H1 (cell line): ENCODE data around the gene TMEM273. TPM values are rescaled to one million over a fixed set of nuclear protein-coding genes. Genes with fewer than 3 reads are reported as not detected.

ENCODE experiments used
- CTCF ChIA-PET: fragments of 300-600 bp; sonication (Branson Sonifier 250); formaldehyde crosslinking; loops from one replicate; lab custom pipeline; 2021; ENCODE audit not compliant: partially characterized antibody; lab: Charles Lee
- POLR2A ChIA-PET: fragments of 300-600 bp; sonication (Branson Sonifier 250); formaldehyde crosslinking; loops from one replicate; lab custom pipeline; 2021; ENCODE audit warnings: inconsistent platforms; ENCODE audit not compliant: partially characterized antibody; lab: Charles Lee
- DNase-seq, 2 experiments: peaks; one replicate each; pipeline versions ENCODE4 v3.0.0 to v3.0.0-alpha.2; 2010 to 2022; ENCODE audit warnings: low spot score in 2 of 2, low read depth in 1 of 2, mixed read lengths in 1 of 2
- FAIRE-seq: peaks from 2 replicates; lab custom pipeline; 2011; peaks lifted over from hg19 to GRCh38; lab: Jason Lieb, UNC
- H2AFZ ChIP-seq: 2 replicates; pipeline ENCODE4 v1.8.1; 2012; ENCODE audit warnings: low read length, inconsistent platforms
- H2AK5ac ChIP-seq: 2 replicates; pipeline ENCODE4 v1.6.1; 2013; ENCODE audit warnings: low read depth, low read length
- H2BK120ac ChIP-seq: replicated peaks from 2 replicates; pipeline ENCODE3; 2013; ENCODE audit warnings: low read depth, low read length, inconsistent platforms
- H2BK12ac ChIP-seq: 2 replicates; pipeline ENCODE4 v1.6.1; 2013; ENCODE audit warnings: low read depth, low read length
- H2BK15ac ChIP-seq: 2 replicates; pipeline ENCODE4 v1.6.1; 2013; ENCODE audit warnings: low read length
- H2BK20ac ChIP-seq: 2 replicates; pipeline ENCODE4 v1.6.1; 2013; ENCODE audit warnings: low read length
- H2BK5ac ChIP-seq: 2 replicates; pipeline ENCODE4 v1.6.1; 2013; ENCODE audit warnings: low read depth, low read length
- H3K14ac ChIP-seq: 2 replicates; pipeline ENCODE4 v1.6.1; 2013; ENCODE audit warnings: inconsistent platforms; ENCODE audit not compliant: insufficient read length
- H3K18ac ChIP-seq: 2 replicates; pipeline ENCODE4 v1.6.1; 2013; ENCODE audit warnings: low read length; ENCODE audit errors: extremely low read depth
- H3K23ac ChIP-seq: 2 replicates; pipeline ENCODE4 v1.6.1; 2013; ENCODE audit warnings: inconsistent platforms; ENCODE audit not compliant: insufficient read length
- H3K23me2 ChIP-seq: 2 replicates; pipeline ENCODE4 v1.6.1; 2013; ENCODE audit warnings: low read depth, low read length
- H3K27ac ChIP-seq: 2 replicates; pipeline ENCODE4 v1.6.1; 2011; ENCODE audit warnings: low read depth, low read length, inconsistent platforms
- H3K27me3 ChIP-seq, 4 experiments: replicated peaks in 1 of 4; 1 replicate in 1 of 4; 2 replicates in 3 of 4; pipeline versions ENCODE4 v1.6.1 to v1.8.1; 2011 to 2013; ENCODE audit warnings: low read length in 3 of 4, mild to moderate bottlenecking in 3 of 4, inconsistent platforms in 2 of 4, mixed read lengths in 2 of 4, moderate library complexity in 1 of 4; ENCODE audit not compliant: control insufficient read depth in 3 of 4, insufficient read depth in 3 of 4; ENCODE audit errors: extremely low read depth in 1 of 4
- H3K36me3 ChIP-seq, 4 experiments: 2 replicates each; pipeline versions ENCODE4 v1.6.1 to v1.8.1; 2011 to 2013; ENCODE audit warnings: mild to moderate bottlenecking in 4 of 4, low read length in 3 of 4, moderate library complexity in 2 of 4, control low read depth in 1 of 4, inconsistent platforms in 1 of 4; ENCODE audit not compliant: insufficient read depth in 4 of 4, control insufficient read depth in 2 of 4
- H3K4ac ChIP-seq: replicated peaks from 2 replicates; pipeline ENCODE3; 2013; ENCODE audit warnings: low read length, low read depth, mixed read lengths, inconsistent platforms; ENCODE audit not compliant: insufficient read length
- H3K4me1 ChIP-seq, 4 experiments: replicated peaks in 1 of 4; 1 replicate in 1 of 4; 2 replicates in 3 of 4; pipeline versions ENCODE4 v1.6.1 to v1.8.1; 2011 to 2013; ENCODE audit warnings: low read length in 3 of 4, inconsistent platforms in 2 of 4, mixed read lengths in 1 of 4; ENCODE audit not compliant: insufficient read depth in 4 of 4, control insufficient read depth in 3 of 4
- H3K4me2 ChIP-seq, 2 experiments: 2 replicates each; pipeline versions ENCODE4 v1.6.1 to v1.8.1; 2011 to 2013; ENCODE audit warnings: low read depth in 2 of 2, low read length in 2 of 2, control low read depth in 1 of 2, inconsistent platforms in 1 of 2, mild to moderate bottlenecking in 1 of 2; ENCODE audit not compliant: insufficient read depth in 1 of 2
- H3K4me3 ChIP-seq, 4 experiments: fragments of 200-600, 300-600 bp in 1 of 4; sonication (generic), shearing (Covaris generic), sonication (Bioruptor Twin) in 1 of 4; 2 replicates each; pipeline versions ENCODE4 v1.5.1 to v1.8.1; 2011 to 2016; ENCODE audit warnings: low read length in 4 of 4, low read depth in 3 of 4, control low read depth in 2 of 4, inconsistent platforms in 2 of 4, mild to moderate bottlenecking in 2 of 4, mixed read lengths in 1 of 4, moderate library complexity in 1 of 4; ENCODE audit not compliant: insufficient read depth in 2 of 4; ENCODE audit errors: extremely low read depth in 1 of 4
- H3K56ac ChIP-seq: replicated peaks from 2 replicates; pipeline ENCODE3; 2013; ENCODE audit warnings: low read depth, mild to moderate bottlenecking, mixed read lengths, low read length, inconsistent platforms; ENCODE audit not compliant: insufficient read length
- H3K79me1 ChIP-seq: 2 replicates; pipeline ENCODE4 v1.6.1; 2013; ENCODE audit warnings: low read depth, low read length, control low read depth
- H3K79me2 ChIP-seq, 2 experiments: 2 replicates each; pipeline versions ENCODE4 v1.6.1 to v1.8.1; 2012 to 2013; ENCODE audit warnings: low read length in 2 of 2, mild to moderate bottlenecking in 2 of 2, inconsistent platforms in 1 of 2; ENCODE audit not compliant: insufficient read depth in 2 of 2, control insufficient read depth in 1 of 2
- H3K9ac ChIP-seq, 4 experiments: replicated peaks in 1 of 4; 1 replicate in 1 of 4; 2 replicates in 3 of 4; pipeline versions ENCODE4 v1.6.1 to v1.8.1; 2011 to 2013; ENCODE audit warnings: low read depth in 3 of 4, low read length in 3 of 4, control low read depth in 2 of 4, mild to moderate bottlenecking in 2 of 4, moderate library complexity in 2 of 4, inconsistent platforms in 1 of 4; ENCODE audit errors: extremely low read depth in 1 of 4
- H3K9me3 ChIP-seq, 2 experiments: 2 replicates each; pipeline versions ENCODE4 v1.6.1 to v1.8.1; 2012 to 2013; ENCODE audit warnings: mild to moderate bottlenecking in 2 of 2, moderate library complexity in 2 of 2, control low read depth in 1 of 2, inconsistent platforms in 1 of 2, low read depth in 1 of 2, low read length in 1 of 2, mixed read lengths in 1 of 2; ENCODE audit not compliant: insufficient read depth in 2 of 2
- H4K20me1 ChIP-seq, 2 experiments: replicated peaks in 1 of 2; 2 replicates each; pipeline versions ENCODE3 to v1.8.1; 2011 to 2013; ENCODE audit warnings: inconsistent platforms in 2 of 2, low read length in 2 of 2, mild to moderate bottlenecking in 1 of 2; ENCODE audit not compliant: insufficient read depth in 2 of 2, control insufficient read depth in 1 of 2
- H4K5ac ChIP-seq: 2 replicates; pipeline ENCODE4 v1.6.1; 2013; ENCODE audit warnings: low read length, low read depth, mixed read lengths, inconsistent platforms; ENCODE audit not compliant: insufficient read length
- H4K8ac ChIP-seq: 2 replicates; pipeline ENCODE4 v1.8.0; 2013; ENCODE audit warnings: mild to moderate bottlenecking, moderate library complexity, low read length, inconsistent platforms; ENCODE audit not compliant: insufficient read depth; ENCODE audit errors: extremely low read depth
- H4K91ac ChIP-seq: replicated peaks from 2 replicates; pipeline ENCODE3; 2013; ENCODE audit warnings: low read length, mixed read lengths, inconsistent platforms; ENCODE audit not compliant: insufficient read length
- CHD1 ChIP-seq: IDR thresholded peaks from 2 replicates; pipeline ENCODE4 v1.6.1; 2012; ENCODE audit warnings: low read depth, low read length, improper control_type of control experiment
- CHD2 ChIP-seq: IDR thresholded peaks from 2 replicates; pipeline ENCODE4 v1.6.1; 2012; ENCODE audit warnings: low read length, improper control_type of control experiment
- EGR1 ChIP-seq: IDR thresholded peaks from 2 replicates; pipeline ENCODE4 v1.6.1; 2011; ENCODE audit warnings: low read depth, low read length, borderline replicate concordance
- HDAC2 ChIP-seq, 2 experiments: fragments of 300-600 bp in 1 of 2; sonication (generic) in 1 of 2; IDR thresholded peaks; 2 replicates each; pipeline ENCODE4 v1.6.1; 2011 to 2012; ENCODE audit warnings: low read depth in 2 of 2, low read length in 2 of 2, mild to moderate bottlenecking in 2 of 2, moderate library complexity in 2 of 2, borderline replicate concordance in 1 of 2, inconsistent platforms in 1 of 2
- HDAC6 ChIP-seq: IDR thresholded peaks from one replicate; pipeline ENCODE4 v1.7.1; 2012; ENCODE audit warnings: low read depth, mild to moderate bottlenecking, inconsistent platforms, low read length, moderate library complexity
- JUND ChIP-seq: IDR thresholded peaks from 2 replicates; pipeline ENCODE4 v1.6.1; 2011; ENCODE audit warnings: mild to moderate bottlenecking, improper control_type of control experiment, low read length
- PHF8 ChIP-seq: fragments of 200-600 bp; sonication (generic); conservative IDR thresholded peaks from 2 replicates; pipeline ENCODE4 v1.7.1; 2012; ENCODE audit warnings: low read depth, mild to moderate bottlenecking, inconsistent platforms, low read length, moderate library complexity
- POLR2A ChIP-seq, 2 experiments: IDR thresholded peaks; 1 replicate in 1 of 2; 2 replicates in 1 of 2; pipeline ENCODE4 v1.6.1; 2011; ENCODE audit warnings: low read depth in 2 of 2, low read length in 2 of 2, mild to moderate bottlenecking in 2 of 2; ENCODE audit errors: control extremely low read depth in 1 of 2
- SP1 ChIP-seq: IDR thresholded peaks from 2 replicates; pipeline ENCODE4 v1.6.1; 2011; ENCODE audit warnings: low read depth, low read length
- WGBS, 2 experiments: shearing (Covaris generic) in 1 of 2; methylation state at CpG; one replicate each; pipeline versions ENCODE4 v1.1.6 to v1.1.7; 2013 to 2015; ENCODE audit warnings: low lambda C conversion rate in 2 of 2, mixed read lengths in 2 of 2, inconsistent platforms in 1 of 2, low coverage in 1 of 2, missing lambda C conversion rate in 1 of 2; ENCODE audit not compliant: insufficient replicate concordance in 2 of 2, insufficient coverage in 1 of 2, insufficient read length in 1 of 2; ENCODE audit errors: extremely low coverage in 1 of 2, missing lambda C conversion rate in 1 of 2; 5-methylcytosine and 5-hydroxymethylcytosine counted together
- polyA plus RNA-seq, 7 experiments: library from polyadenylated mRNA; depleted of rRNA in 3 of 7; stranded (reverse) in 5 of 7; unstranded in 2 of 7; fragments of >200 nt in 5 of 7; fragments of 200-250 nt in 2 of 7; gene quantifications; 1 replicate in 5 of 7; 2 replicates in 1 of 7; 4 replicates in 1 of 7; pipeline versions ENCODE4 v1.2.1 to v1.2.3, GENCODE V29; 2011 to 2013; ENCODE audit warnings: missing spikeins in 2 of 7, mixed read lengths in 2 of 7
- total RNA-seq: library from RNA; stranded (reverse); fragmentation: NEBNext Ultra II Directional; extraction: Animal tissue kit (Norgen Biotek cat#: 25700); gene quantifications from 2 replicates; pipeline ENCODE4 v1.2.1, GENCODE V29; 2021
- TF ChIP-seq, protein P1 (sequence below): IDR thresholded peaks from 2 replicates; pipeline ENCODE4 v1.6.1; 2011; ENCODE audit warnings: low read depth, mild to moderate bottlenecking, low read length; ENCODE audit not compliant: insufficient read depth
- TF ChIP-seq, protein P2 (sequence below): IDR thresholded peaks from 2 replicates; pipeline ENCODE4 v1.6.1; 2012; ENCODE audit warnings: low read length, inconsistent platforms
- TF ChIP-seq, protein P3 (sequence below): IDR thresholded peaks from 2 replicates; pipeline ENCODE4 v1.6.1; 2011; ENCODE audit warnings: low read length, improper control_type of control experiment

The TMEM273 gene
- total and polyA plus RNA-seq, 2 of the 8 experiments (the other 6 are each of a cell fraction or from before 2014, with no cell fraction given) = not detected

DNA sequence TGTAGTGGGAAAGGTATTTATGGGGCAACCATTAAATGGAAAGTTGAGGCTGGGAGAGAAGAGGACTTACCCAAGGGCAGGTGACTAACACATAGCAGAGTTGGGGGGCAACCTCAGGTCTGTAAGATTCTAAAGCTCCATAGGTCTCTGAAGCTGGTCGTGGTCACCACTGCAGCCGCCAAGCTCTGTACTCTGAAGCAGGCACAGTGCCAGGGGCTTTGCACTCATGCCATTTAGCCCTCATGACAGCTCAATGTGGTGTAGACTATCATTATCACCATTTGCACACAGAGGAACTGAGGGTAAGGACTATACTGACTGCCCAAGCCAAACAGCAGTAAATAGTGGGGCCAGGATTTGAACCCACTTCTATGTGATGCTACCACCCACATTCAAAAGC lies 32.5 kb upstream of the TMEM273 start:
- no peak overlapping the region for H3K56ac ChIP-seq
- H3K9ac ChIP-seq = no peak overlapping the region
- H3K27ac ChIP-seq = no peak overlapping the region
- H3K23me2 ChIP-seq = no peaks in the 10 kb centered on the region
- no peak for FAIRE-seq
- no peak overlapping the region for H4K8ac ChIP-seq
- H3K14ac ChIP-seq = no peak overlapping the region
- no peaks in the 10 kb centered on the region for H3K9me3 ChIP-seq
- no peak overlapping the region for H2BK12ac ChIP-seq
- ChIA-PET POLR2A (no interaction called here), CTCF (interaction anchor here (0.6 to 2.1 kb wide), 7 partner anchors 11 to 298 kb away, joined by 3 to 4 read pairs (median 3); no protein-coding TSS in a partner anchor)
- no peak overlapping the region for H2AK5ac ChIP-seq
- H3K23ac ChIP-seq = no peak overlapping the region
- no peaks in the 10 kb centered on the region for H3K79me1 ChIP-seq
- no peak overlapping the region for H4K91ac ChIP-seq
- H4K20me1 ChIP-seq = no peaks in the 10 kb centered on the region
- H3K27me3 ChIP-seq = no peaks in the 10 kb centered on the region
- H4K5ac ChIP-seq = no peak overlapping the region
- H3K79me2 ChIP-seq = no peaks in the 10 kb centered on the region
- no peaks in the 10 kb centered on the region for H3K4me1 ChIP-seq
- H2BK120ac ChIP-seq = no peak overlapping the region
- no peak overlapping the region for H3K4me3 ChIP-seq
- 81% methylated on average over 2 of the region's 2 CpGs; no CpG with 5 or more reads in 1 of the 2 experiments for WGBS, 2 experiments
- no peak overlapping the region for H3K4me2 ChIP-seq
- H2BK5ac ChIP-seq = no peak overlapping the region
- H3K4ac ChIP-seq = no peak overlapping the region
- no peak overlapping the region for H2BK15ac ChIP-seq
- no peak overlapping the region for H2AFZ ChIP-seq
- no peak overlapping the region for H3K18ac ChIP-seq
- no peak overlapping the region for H2BK20ac ChIP-seq
- H3K36me3 ChIP-seq = no peaks in the 10 kb centered on the region
- no peak for DNase-seq
- TF ChIP-seq EGR1 (no peak), POLR2A (IDR thresholded peaks at IDR 0.05; ENCODE audit: control extremely low read depth in 1 of 2, low read depth in 2 of 2, low read length in 2 of 2) (no peak), CHD2 (no peak), PHF8 (no peak), HDAC6 (no peak), HDAC2 (IDR thresholded peaks at IDR 0.05; ENCODE audit: borderline replicate concordance in 1 of 2, low read depth in 2 of 2, low read length in 2 of 2) (no peak), SP1 (no peak), CHD1 (no peak), JUND (no peak)
- TF ChIP-seq, protein P1, sequence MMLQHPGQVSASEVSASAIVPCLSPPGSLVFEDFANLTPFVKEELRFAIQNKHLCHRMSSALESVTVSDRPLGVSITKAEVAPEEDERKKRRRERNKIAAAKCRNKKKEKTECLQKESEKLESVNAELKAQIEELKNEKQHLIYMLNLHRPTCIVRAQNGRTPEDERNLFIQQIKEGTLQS = no peak
- TF ChIP-seq, protein P2, sequence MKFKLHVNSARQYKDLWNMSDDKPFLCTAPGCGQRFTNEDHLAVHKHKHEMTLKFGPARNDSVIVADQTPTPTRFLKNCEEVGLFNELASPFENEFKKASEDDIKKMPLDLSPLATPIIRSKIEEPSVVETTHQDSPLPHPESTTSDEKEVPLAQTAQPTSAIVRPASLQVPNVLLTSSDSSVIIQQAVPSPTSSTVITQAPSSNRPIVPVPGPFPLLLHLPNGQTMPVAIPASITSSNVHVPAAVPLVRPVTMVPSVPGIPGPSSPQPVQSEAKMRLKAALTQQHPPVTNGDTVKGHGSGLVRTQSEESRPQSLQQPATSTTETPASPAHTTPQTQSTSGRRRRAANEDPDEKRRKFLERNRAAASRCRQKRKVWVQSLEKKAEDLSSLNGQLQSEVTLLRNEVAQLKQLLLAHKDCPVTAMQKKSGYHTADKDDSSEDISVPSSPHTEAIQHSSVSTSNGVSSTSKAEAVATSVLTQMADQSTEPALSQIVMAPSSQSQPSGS = no peak
- TF ChIP-seq, protein P3, sequence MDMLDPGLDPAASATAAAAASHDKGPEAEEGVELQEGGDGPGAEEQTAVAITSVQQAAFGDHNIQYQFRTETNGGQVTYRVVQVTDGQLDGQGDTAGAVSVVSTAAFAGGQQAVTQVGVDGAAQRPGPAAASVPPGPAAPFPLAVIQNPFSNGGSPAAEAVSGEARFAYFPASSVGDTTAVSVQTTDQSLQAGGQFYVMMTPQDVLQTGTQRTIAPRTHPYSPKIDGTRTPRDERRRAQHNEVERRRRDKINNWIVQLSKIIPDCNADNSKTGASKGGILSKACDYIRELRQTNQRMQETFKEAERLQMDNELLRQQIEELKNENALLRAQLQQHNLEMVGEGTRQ = no peak
